Activated CD8-positive, alpha-beta memory T cell treated with anti-CD3 and anti-CD28 coated beads, Interleukin-2, amount 50 U/mL, for 24 hours (primary cell): ENCODE data around the gene TRPM4.
"Not testable (repeated sequence)": the region's sequence is repeated elsewhere in the genome, so short reads cannot be mapped to it uniquely, and the experiment has no call there.

Experiments used
- DNase-seq: peaks from one replicate; pipeline ENCODE4 v3.0.0-alpha.2; 2020; ENCODE audit errors: extremely low read depth

The TRPM4 gene

DNA sequence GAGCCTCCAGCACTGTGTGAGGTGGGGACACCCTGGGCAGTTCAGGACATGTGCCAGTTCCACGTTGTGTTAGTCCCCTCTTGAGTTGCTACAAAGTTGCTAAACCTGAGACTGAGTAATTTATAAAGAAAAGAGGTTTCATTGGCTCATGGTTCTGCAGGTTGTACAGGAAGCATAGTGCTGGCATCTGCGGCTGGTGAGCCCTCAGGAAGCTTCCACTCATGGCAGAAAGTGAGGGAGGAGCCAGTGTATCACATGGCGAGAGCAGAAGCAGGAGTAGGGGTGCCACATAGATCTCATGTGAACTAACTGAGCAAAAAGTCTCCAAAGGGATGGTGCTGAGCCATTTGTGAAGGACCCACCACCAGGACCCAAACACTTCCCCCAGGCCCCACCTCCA lies 33.2 kb downstream of the TRPM4 start:
- no peak for DNase-seq

DNA sequence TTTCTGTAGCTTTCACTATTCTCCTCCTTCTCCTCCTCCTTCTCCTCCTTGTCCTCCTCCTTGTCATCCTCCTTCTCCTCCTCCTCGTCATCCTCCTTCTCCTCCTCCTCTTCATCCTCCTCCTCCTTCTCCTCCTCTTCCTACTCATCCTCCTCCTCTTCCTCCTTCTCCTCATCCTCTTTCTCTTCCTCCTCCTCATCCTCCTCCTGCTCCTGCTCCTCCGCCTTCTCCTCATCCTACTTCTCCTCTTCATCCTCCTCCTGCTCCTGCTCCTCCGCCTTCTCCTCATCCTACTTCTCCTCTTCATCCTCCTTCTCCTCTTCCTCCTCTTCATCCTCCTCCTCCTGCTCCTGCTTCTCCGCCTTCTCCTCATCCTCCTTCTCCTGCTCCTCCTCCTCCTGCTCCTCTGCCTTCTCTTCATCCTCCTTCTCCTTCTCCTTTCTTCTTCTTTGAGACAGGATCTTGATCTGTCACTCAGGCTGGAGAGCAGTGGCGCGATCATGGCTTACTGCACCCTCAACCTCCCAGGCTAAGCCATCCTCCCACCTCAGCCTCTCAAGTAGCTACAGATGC lies 36.3 kb downstream of the TRPM4 start:
- DNase-seq, result no peak

DNA sequence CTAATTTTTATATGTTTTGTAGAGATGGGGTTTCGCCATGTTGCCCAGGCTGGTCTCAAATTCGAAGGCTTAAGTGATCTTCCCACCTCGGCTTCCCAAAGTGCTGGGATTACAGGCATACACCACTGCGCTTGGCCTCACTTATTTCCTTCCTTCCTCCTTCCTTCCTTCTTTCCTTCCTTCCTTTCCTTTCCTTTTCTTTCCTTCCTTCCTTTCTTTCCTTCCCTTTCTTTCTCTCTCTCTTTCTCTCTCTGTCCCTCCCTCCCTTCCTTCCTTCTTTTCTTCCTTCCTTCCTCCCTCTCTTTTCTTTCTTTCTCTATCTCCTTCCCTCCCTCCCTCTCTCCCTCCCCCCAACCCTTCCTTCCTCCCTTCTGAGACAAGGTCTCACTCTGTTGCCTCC lies 36.8 kb downstream of the TRPM4 start:
- DNase-seq, result no peak

GRCh38 chr19:49196527-49197240 lies 39.1 kb downstream of the TRPM4 start:
- DNase-seq, result no peak

DNA sequence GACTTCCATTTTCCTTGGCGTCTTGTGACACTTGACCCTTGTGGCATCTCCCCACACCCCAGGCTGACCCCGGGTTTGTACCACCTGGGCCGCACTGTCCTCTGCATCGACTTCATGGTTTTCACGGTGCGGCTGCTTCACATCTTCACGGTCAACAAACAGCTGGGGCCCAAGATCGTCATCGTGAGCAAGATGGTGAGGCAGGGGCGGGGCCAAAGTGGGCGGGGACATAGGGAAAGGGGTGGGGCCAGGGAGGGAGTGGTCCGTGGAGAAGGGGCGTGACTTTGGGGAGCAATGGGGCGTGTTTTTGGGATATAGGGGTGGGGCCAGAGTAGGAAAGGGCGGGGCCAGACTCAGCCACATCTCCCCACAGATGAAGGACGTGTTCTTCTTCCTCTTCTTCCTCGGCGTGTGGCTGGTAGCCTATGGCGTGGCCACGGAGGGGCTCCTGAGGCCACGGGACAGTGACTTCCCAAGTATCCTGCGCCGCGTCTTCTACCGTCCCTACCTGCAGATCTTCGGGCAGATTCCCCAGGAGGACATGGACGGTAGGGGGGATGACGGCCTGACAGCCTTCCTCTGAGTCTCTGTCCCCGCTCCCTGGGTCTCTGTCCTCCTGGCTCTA lies 42.8 kb downstream of the TRPM4 start:
- DNase-seq, result no peak

DNA sequence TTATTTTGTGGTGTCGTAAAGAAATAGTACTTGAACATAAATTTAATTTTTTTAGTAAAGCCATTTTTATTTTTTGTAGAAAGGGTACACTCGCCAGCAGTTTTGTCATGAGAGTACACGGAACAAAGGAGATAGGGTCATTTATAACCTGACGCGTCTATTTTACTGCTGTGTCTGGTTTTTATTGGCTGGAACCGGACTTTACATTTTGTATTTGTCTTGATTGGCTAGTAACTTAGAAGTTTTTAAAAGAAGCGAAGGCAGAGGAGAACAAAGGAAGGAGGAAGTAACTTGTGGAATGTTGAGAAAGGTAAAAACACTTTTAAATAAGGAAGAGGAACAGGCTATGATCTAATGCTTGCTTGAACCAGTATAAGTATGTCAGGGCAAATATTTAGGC lies 43.5 kb downstream of the TRPM4 start:
- DNase-seq, result no peak

GRCh38 chr19:49205114-49205513 lies 47.5 kb downstream of the TRPM4 start:
- no peak for DNase-seq

DNA sequence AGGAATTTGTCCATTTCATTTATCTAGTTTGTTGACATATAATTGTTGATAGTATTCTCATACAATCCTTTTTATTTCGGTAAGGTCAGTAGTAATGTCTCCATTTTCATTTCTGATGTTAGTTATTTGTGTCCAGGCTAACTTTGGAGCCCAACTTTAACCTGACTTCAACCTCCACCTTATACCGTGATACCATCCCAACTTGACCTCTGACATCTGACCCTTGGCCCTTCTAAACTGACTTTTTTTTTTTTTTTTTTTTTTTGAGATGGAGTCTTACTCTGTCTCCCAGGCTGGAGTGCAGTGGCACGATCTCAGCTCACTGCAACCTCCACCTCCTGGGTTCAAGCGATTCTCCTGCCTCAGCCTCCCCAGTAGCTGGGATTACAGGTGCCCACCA lies 51.9 kb downstream of the TRPM4 start:
- DNase-seq, result not testable (repeated sequence)

GRCh38 chr19:49210108-49210900 lies 52.7 kb downstream of the TRPM4 start:
- DNase-seq, result no peak

DNA sequence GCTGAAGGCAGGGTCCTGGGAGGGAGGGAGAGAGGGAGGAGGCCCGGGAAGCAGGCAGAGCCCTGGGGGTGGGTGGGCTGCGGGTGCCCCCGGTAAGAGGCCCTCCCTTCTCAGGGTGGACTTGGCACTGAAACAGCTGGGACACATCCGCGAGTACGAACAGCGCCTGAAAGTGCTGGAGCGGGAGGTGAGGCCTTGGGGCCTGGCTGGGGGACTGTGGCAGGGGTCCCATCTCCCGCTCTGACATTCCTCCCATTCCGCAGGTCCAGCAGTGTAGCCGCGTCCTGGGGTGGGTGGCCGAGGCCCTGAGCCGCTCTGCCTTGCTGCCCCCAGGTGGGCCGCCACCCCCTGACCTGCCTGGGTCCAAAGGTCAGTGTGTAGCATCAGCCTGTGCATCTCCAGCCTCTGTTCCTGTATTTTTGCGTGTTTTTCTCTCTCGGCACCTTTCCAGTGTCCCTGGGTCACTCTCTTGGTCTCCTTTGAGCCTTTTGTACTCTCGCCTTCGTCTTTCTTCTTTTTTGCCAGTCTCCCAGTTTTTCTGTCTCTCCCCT lies 53.4 kb downstream of the TRPM4 start:
- DNase-seq, result no peak

GRCh38 chr19:49212016-49212701 lies 54.6 kb downstream of the TRPM4 start:
- no peak for DNase-seq

DNA sequence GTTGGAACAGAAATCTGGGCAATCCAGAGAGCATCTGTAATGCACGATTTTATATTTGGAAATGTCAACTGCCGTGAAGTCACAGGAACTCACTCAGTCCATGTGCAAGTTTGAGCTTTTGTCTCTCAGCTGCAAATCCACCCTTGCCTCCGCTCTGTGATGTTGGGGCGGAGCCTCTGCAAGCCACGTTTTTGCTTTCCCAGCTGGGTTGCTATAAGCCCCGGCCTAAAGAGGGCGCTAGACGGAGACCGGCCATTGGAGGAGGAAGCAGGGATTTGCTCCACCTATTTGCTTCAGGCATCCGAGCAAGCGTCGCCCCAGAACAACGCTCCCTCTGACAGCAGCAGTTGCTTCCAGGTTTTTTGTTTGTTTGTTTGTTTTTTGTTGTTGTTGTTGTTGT lies 56.2 kb downstream of the TRPM4 start:
- DNase-seq, result no peak

GRCh38 chr19:49214701-49215100 lies 57.1 kb downstream of the TRPM4 start:
- DNase-seq, result no peak

GRCh38 chr19:49216071-49216470 lies 58.5 kb downstream of the TRPM4 start:
- no peak for DNase-seq

DNA sequence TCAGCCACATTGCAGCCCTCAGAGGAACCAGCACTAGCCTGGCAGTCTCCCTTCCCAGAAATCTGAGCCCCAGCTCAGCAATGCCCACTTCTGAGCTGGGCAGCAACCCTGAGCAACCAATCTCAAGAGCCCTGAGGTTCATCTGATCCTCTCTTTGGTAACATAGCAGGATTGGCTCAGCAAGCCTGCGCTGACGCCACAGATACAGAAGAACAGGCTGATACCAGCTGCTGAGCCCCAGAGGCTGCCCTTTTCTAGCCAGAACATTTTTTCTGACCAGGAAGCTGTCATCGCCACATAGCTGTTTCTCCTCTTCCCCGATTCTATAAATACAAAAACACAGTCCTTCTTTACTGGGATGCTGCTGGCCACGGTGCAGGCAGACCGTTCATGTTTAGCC lies 59.8 kb downstream of the TRPM4 start:
- no peak for DNase-seq

- DNase-seq, result no peak
Observed at GRCh38 chr19:49222011-49222410, 64.4 kb downstream of the TRPM4 start.

DNA sequence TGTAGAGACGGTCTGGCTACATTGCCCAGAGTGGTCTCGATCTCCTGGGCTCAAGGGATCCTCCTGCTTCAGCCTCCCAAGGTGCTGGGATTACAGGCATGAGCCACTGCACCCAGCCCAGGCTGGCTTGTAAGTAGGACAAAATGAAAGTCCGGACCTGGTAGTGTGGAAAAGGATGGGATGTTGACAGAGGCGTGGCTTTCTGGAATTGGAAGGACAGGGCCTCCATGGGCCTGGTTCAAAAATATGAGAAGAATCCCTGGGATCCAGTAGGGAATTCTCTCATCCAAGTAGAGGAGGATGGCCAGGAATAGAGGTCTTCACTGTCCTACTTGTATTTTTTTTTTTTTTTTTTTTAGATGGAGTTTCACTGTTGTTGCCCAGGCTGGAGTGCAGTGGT lies 64.9 kb downstream of the TRPM4 start:
- no peak for DNase-seq

- DNase-seq, result no peak
Observed at GRCh38 chr19:49223472-49223871, 65.9 kb downstream of the TRPM4 start.

GRCh38 chr19:49224441-49224840 lies 66.8 kb downstream of the TRPM4 start:
- not testable (repeated sequence) for DNase-seq

GRCh38 chr19:49224879-49225278 lies 67.3 kb downstream of the TRPM4 start:
- no peak for DNase-seq

GRCh38 chr19:49229416-49229815 lies 71.8 kb downstream of the TRPM4 start:
- DNase-seq, result no peak

DNA sequence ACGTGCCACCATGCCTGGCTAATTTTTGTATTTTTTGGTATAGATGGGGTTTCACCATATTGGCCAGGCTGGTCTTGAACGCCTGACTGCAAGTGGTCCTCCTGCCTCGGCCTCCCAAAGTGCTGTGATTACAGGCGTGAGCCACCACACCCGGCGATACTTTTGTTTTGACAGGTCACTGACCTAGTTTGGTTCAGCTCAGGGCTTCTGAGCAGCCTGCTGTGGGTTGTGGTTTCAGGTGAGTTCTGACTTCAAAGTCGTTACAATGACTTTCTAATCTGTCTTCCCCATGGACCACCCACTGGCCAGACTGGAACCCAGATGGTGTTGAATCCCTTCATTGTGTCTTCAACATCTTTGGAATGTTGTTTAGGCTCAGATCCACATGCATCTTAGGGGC lies 73.8 kb downstream of the TRPM4 start:
- DNase-seq, result no peak
